Measurements from ENCODE around the gene CHST5. TPM values are rescaled to one million over a fixed set of nuclear protein-coding genes. Genes with fewer than 3 reads are reported as not detected.

CHST5 gene
- total and polyA plus RNA-seq, 2 of the 13 experiments (the other 11 are each of a cell fraction or from before 2014, with no cell fraction given) = 0.05 TPM; not detected in 1

- no peak for TF ChIP-seq CSRNP1 (CRISPR knock-in tag; IDR thresholded peaks at IDR 0.05)
- no peak for TF ChIP-seq ZFP90 (CRISPR knock-in tag; IDR thresholded peaks at IDR 0.05; ENCODE audit: borderline replicate concordance)
- no peak for TF ChIP-seq ZNF775 (CRISPR knock-in tag; IDR thresholded peaks at IDR 0.05; ENCODE audit: borderline replicate concordance)
- 0 out of 2 replicates have a peak, but pooled peaks have one; percentile 5 for TF ChIP-seq ZNF564 (CRISPR knock-in tag; IDR thresholded peaks at IDR 0.05)
- TF ChIP-seq KDM1A (CRISPR knock-in tag; IDR thresholded peaks at IDR 0.05) = 0 out of 2 replicates have a peak, but pooled peaks have one; percentile 45
- TF ChIP-seq ZNF629 (CRISPR knock-in tag; conservative IDR thresholded peaks at IDR 0.05) = peak; percentile 92
Measured at GRCh38 chr16:75494184-75494583, 41.7 kb downstream of the CHST5 start (continued).

GRCh38 chr16:75491876-75492275 is 44.0 kb downstream of the CHST5 start:
- H3K27me3 ChIP-seq (ENCODE audit: control insufficient read depth in 1 of 2, insufficient read depth in 2 of 2, low read length in 2 of 2) = peaks cover 0 to 22% of the 10 kb centered on the region in 2 experiments; a peak in 2 of 5 replicates
- WGBS (ENCODE audit: low lambda C conversion rate) = 83% methylated on average over 1 of the region's 1 CpG
- H3K4me1 ChIP-seq (ENCODE audit: insufficient read depth, low read length) = peaks cover 46% of the 10 kb centered on the region
- DNase-seq (ENCODE audit: low spot score) = no peak
- FAIRE-seq = no peak
- H2AFZ ChIP-seq (ENCODE audit: low read length) = no peak overlapping the region
- H3K9ac ChIP-seq (ENCODE audit: insufficient read depth, low read depth, low read length) = no peak overlapping the region
- intact Hi-C loops (cut with micrococcal nuclease; ENCODE audit: unreplicated experiment) = no loop called here
- no peaks in the 10 kb centered on the region for H3K9me3 ChIP-seq (ENCODE audit: low read length)
- BruUV-seq (replicated peaks) = no TSS peak
- ATAC-seq = peak; percentile 22
- H3K36me3 ChIP-seq (replicated peaks in 1 of 2; ENCODE audit: control insufficient read depth in 1 of 2, insufficient read depth in 2 of 2, low read length in 2 of 2) = no peaks in the 10 kb centered on the region
- H3K4me2 ChIP-seq (ENCODE audit: low read depth, low read length) = no peak overlapping the region
- H3K4me3 ChIP-seq (replicated peaks in 1 of 3; ENCODE audit: insufficient read depth in 1 of 3, low read depth in 2 of 3, low read length in 3 of 3) = no peak overlapping the region
- in situ Hi-C loops (cut with HindIII; ENCODE audit: extremely low pct_ligation_motif_present, low pct_unique_long_range_greater_than_20kb) = no loop called here
- H3K27ac ChIP-seq (ENCODE audit: extremely low read length, insufficient read depth, low read length) = no peak overlapping the region
- no peaks in the 10 kb centered on the region for H4K20me1 ChIP-seq (ENCODE audit: insufficient read depth, low read length)
- TF ChIP-seq ETV5 (CRISPR knock-in tag; IDR thresholded peaks at IDR 0.05; ENCODE audit: borderline replicate concordance) = no peak
- no peak for TF ChIP-seq ZNF747 (CRISPR knock-in tag; IDR thresholded peaks at IDR 0.05; ENCODE audit: borderline replicate concordance)
- peak; percentile 71; the same call in 1 of the 2 replicates for TF ChIP-seq HNRNPL (IDR thresholded peaks at IDR 0.05; ENCODE audit: low read depth, low read length)
- TF ChIP-seq TBX2 (CRISPR knock-in tag; IDR thresholded peaks at IDR 0.05; ENCODE audit: borderline replicate concordance) = no peak
- no peak for TF ChIP-seq ATF3 (CRISPR knock-in tag; IDR thresholded peaks at IDR 0.05)
- no peak for TF ChIP-seq BHLHE40 (IDR thresholded peaks at IDR 0.05; ENCODE audit: low read length)
- no peak for TF ChIP-seq ADNP (CRISPR knock-in tag; IDR thresholded peaks at IDR 0.05)
- CTCF ChIA-PET (ENCODE audit: low intra/inter-chr PET ratio, low total read pairs) = interaction anchor here (1.1 kb wide), 1 partner anchor 20 kb away, joined by 3 read pairs; no protein-coding TSS in a partner anchor
- no peaks in the 10 kb centered on the region for H3K79me2 ChIP-seq (ENCODE audit: insufficient read depth, low read length)
- POLR2A ChIA-PET = no interaction called here

Data from HepG2 (cell line).